ENCODE measurements around the gene SREBF1. TPM values are rescaled to one million over a fixed set of nuclear protein-coding genes. Genes with fewer than 3 reads are reported as not detected.

Gene SREBF1
- total and polyA plus RNA-seq, 4 donors: 68.4 to 134 (median 80.7) TPM

DNA sequence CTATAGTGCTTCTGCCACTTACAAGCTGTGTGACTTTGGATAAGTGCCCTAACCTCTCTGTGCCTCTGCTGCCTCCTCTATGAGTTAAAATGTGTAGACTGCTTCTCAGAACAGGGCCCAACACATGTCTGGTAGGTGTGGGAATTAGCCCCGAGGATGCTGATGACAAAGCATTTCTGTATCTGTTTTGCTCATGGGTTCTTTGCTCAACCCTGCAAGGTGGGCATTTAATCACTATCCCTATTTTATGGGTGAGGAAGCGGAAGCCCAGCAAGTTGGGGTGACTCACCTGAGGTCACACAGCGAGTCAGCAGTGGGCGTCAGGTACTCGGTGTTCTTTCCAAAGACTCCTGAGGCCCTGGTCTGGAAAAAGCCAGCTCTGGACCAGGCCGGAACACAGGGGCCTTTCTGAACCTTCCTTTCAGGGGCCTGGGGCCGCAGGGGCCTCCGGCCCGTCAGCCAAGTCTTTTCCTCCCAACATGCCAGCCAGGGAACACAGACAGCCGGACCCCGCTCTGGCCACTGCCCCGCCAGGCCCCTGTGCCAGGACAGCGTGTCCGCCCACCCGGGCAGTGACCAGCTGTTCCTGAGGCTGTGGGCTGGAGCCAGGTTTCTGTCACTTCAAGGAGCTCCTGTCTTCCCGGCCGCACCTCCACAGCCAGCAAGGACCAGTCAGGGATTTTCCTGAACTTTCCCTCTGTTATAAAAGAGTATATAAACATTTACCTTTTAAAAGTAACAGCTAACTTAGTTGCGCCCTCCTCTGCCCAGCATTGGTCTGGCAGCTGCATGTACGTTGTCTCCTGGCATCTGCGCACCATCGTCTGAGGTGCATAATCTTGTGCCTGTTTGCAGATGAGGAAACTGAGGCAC is 62.5 kb downstream of the SREBF1 start:
- Histone ChIP-seq H3K27ac (ENCODE audit: low read depth in 1 of 2, low read length in 1 of 2) (peak overlapping the region; percentile 56 to 74), H3K27me3 (ENCODE audit: control insufficient read depth in 3 of 3, insufficient read depth in 3 of 3, low read length in 2 of 3) (no peaks in the 10 kb centered on the region), H3K4me1 (ENCODE audit: control insufficient read depth in 5 of 5, insufficient read depth in 5 of 5, low read length in 5 of 5) (peaks cover 6 to 51% (median 24%) of the 10 kb centered on the region in 5 donors), H3K9ac (ENCODE audit: insufficient read depth in 1 of 2, low read length in 2 of 2) (peak overlapping the region in 1 of 2 donors; percentile 42), H3K36me3 (ENCODE audit: control insufficient read depth in 4 of 4, insufficient read depth in 4 of 4, low read length in 4 of 4) (no peaks in the 10 kb centered on the region), H3K4me3 (no peak overlapping the region), H3K9me3 (ENCODE audit: control insufficient read depth in 4 of 4, insufficient read depth in 3 of 4, low read length in 3 of 4) (no peaks in the 10 kb centered on the region)
- ATAC-seq (ENCODE audit: insufficient read depth, low FRiP score) (no peak), DNase-seq (no peak)
- TF ChIP-seq, protein P1, sequence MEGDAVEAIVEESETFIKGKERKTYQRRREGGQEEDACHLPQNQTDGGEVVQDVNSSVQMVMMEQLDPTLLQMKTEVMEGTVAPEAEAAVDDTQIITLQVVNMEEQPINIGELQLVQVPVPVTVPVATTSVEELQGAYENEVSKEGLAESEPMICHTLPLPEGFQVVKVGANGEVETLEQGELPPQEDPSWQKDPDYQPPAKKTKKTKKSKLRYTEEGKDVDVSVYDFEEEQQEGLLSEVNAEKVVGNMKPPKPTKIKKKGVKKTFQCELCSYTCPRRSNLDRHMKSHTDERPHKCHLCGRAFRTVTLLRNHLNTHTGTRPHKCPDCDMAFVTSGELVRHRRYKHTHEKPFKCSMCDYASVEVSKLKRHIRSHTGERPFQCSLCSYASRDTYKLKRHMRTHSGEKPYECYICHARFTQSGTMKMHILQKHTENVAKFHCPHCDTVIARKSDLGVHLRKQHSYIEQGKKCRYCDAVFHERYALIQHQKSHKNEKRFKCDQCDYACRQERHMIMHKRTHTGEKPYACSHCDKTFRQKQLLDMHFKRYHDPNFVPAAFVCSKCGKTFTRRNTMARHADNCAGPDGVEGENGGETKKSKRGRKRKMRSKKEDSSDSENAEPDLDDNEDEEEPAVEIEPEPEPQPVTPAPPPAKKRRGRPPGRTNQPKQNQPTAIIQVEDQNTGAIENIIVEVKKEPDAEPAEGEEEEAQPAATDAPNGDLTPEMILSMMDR (IDR thresholded peaks at IDR 0.05; ENCODE audit: control extremely low read depth, extremely low read depth): no peak
- 57 to 67% methylated on average over 21 of the region's 21 CpGs for WGBS, 2 donors

DNA sequence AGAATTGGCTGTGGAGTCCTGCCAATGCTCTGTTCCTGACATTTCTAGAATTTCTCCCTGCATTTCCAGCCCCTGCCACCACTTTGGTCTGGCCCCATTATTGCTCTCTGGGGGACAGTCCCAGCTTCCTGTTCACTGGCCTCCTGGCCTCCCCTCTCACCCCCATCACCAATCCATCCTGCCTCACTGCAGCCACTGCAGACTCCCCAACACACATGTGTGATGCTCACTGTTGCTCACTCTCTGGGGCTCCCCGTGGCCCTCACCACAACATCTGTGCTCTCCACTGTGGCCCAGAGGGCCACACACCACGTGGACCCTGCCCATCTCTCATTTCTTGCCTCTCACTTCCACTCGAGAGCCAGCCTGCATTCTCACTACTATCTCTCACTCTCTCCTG is 64.6 kb downstream of the SREBF1 start:
- peaks cover 12 to 51% (median 24%) of the 10 kb centered on the region in 5 donors for H3K4me1 ChIP-seq (ENCODE audit: control insufficient read depth in 5 of 5, insufficient read depth in 5 of 5, low read length in 5 of 5)
- H3K9ac ChIP-seq (ENCODE audit: insufficient read depth in 1 of 2, low read length in 2 of 2): no peak overlapping the region
- ATAC-seq (ENCODE audit: insufficient read depth, low FRiP score) (no peak), DNase-seq (no peak)
- 72 to 74% methylated on average over 3 of the region's 3 CpGs for WGBS, 2 donors
- no peaks in the 10 kb centered on the region for H3K36me3 ChIP-seq (ENCODE audit: control insufficient read depth in 4 of 4, insufficient read depth in 4 of 4, low read length in 4 of 4)
- no peaks in the 10 kb centered on the region for H3K9me3 ChIP-seq (ENCODE audit: control insufficient read depth in 4 of 4, insufficient read depth in 3 of 4, low read length in 3 of 4)
- TF ChIP-seq, protein P1 (IDR thresholded peaks at IDR 0.05; ENCODE audit: control extremely low read depth, extremely low read depth): no peak
- no peak overlapping the region for H3K4me3 ChIP-seq
- no peaks in the 10 kb centered on the region for H3K27me3 ChIP-seq (ENCODE audit: control insufficient read depth in 3 of 3, insufficient read depth in 3 of 3, low read length in 2 of 3)
- H3K27ac ChIP-seq (ENCODE audit: low read depth in 1 of 2, low read length in 1 of 2): no peak overlapping the region

DNA sequence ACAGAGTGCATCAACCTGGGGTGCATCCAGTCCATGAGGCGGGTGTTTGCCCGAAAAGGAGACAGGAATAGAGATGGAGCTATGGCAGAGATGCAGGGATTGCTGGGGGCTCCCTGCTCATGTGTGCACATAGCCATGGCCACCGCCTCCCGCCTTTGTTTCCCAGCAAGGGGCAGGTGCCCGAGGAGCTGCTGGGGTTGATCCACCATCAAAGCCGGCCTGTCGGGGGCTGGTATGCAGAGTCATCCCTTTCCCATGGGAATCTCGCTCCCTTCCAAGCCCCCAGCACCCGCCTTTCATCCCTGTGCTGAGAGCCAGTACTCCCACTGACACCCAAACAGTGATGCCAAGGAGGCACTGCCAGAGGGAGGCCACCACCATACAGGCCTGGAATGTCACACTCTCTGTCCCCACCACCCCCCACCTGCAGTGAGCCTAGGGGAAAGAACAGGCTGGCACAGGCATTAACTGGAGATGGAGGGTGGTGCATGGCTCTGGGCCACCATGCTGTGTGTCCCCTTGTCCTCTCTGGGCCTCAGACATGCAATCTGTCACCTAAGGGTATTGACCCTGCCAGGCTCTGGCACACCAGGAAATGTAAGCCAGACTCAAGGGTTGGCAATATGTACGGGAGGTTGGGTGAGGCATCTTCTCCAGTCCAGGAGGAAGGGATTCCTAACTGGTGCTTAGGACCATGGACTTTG is 65.1 kb downstream of the SREBF1 start:
- DNase-seq (no peak), ATAC-seq (ENCODE audit: insufficient read depth, low FRiP score) (no peak)
- Histone ChIP-seq H3K27ac (ENCODE audit: low read depth in 1 of 2, low read length in 1 of 2) (no peak overlapping the region), H3K9me3 (ENCODE audit: control insufficient read depth in 4 of 4, insufficient read depth in 3 of 4, low read length in 3 of 4) (no peaks in the 10 kb centered on the region), H3K36me3 (ENCODE audit: control insufficient read depth in 4 of 4, insufficient read depth in 4 of 4, low read length in 4 of 4) (no peaks in the 10 kb centered on the region), H3K9ac (ENCODE audit: insufficient read depth in 1 of 2, low read length in 2 of 2) (no peak overlapping the region), H3K4me1 (ENCODE audit: control insufficient read depth in 5 of 5, insufficient read depth in 5 of 5, low read length in 5 of 5) (peaks cover 12 to 56% (median 29%) of the 10 kb centered on the region in 5 donors), H3K27me3 (ENCODE audit: control insufficient read depth in 3 of 3, insufficient read depth in 3 of 3, low read length in 2 of 3) (no peaks in the 10 kb centered on the region), H3K4me3 (no peak overlapping the region)
- TF ChIP-seq, protein P1 (IDR thresholded peaks at IDR 0.05; ENCODE audit: control extremely low read depth, extremely low read depth): no peak
- 92 to 94% methylated on average over 10 of the region's 10 CpGs for WGBS, 2 donors

All from lung (tissue), 12 donors.